Keratinocyte (primary cell): ENCODE data around the gene CD226. TPM values are rescaled to one million over a fixed set of nuclear protein-coding genes. Genes with fewer than 3 reads are reported as not detected.

Experiments used
- DNase-seq: peaks from one replicate; pipeline ENCODE4 v3.0.0-alpha.2; 2011; ENCODE audit warnings: low read depth, missing footprints, low spot score
- FAIRE-seq: peaks from 2 replicates; lab custom pipeline; 2011; peaks lifted over from hg19 to GRCh38; lab: Jason Lieb, UNC
- H2AFZ ChIP-seq: 2 replicates; pipeline ENCODE4 v1.6.0; 2012; ENCODE audit warnings: low read length, control low read depth, inconsistent platforms; ENCODE audit not compliant: control insufficient read depth
- H3K27ac ChIP-seq: 2 replicates; pipeline ENCODE4 v1.5.1; 2011; ENCODE audit warnings: low read length; ENCODE audit not compliant: control insufficient read depth, insufficient read depth
- H3K27me3 ChIP-seq: 3 replicates; pipeline ENCODE4 v1.6.0; 2011; ENCODE audit warnings: low read length; ENCODE audit not compliant: control insufficient read depth, insufficient read depth; ENCODE audit errors: extremely low read depth
- H3K36me3 ChIP-seq, 2 experiments: 2 replicates in 1 of 2; 3 replicates in 1 of 2; pipeline ENCODE4 v1.5.1; 2011; ENCODE audit warnings: low read length in 2 of 2, mild to moderate bottlenecking in 1 of 2; ENCODE audit not compliant: control insufficient read depth in 2 of 2, insufficient read depth in 2 of 2; ENCODE audit errors: extremely low read depth in 1 of 2
- H3K4me1 ChIP-seq: 3 replicates; pipeline ENCODE4 v1.5.1; 2011; ENCODE audit warnings: low read length; ENCODE audit not compliant: control insufficient read depth, insufficient read depth; ENCODE audit errors: extremely low read depth
- H3K4me2 ChIP-seq: 3 replicates; pipeline ENCODE4 v1.6.0; 2011; ENCODE audit warnings: low read depth, low read length; ENCODE audit not compliant: control insufficient read depth, insufficient read depth; ENCODE audit errors: extremely low read depth
- H3K4me3 ChIP-seq, 3 experiments: fragments of 200-600 bp in 1 of 3; sonication (generic) in 1 of 3; 2 replicates in 2 of 3; 3 replicates in 1 of 3; pipeline ENCODE4 v1.5.1; 2011 to 2016; ENCODE audit warnings: low read length in 3 of 3, mild to moderate bottlenecking in 3 of 3, control low read depth in 2 of 3, inconsistent platforms in 1 of 3, low read depth in 1 of 3, mixed read lengths in 1 of 3, mixed run types in 1 of 3, moderate library complexity in 1 of 3; ENCODE audit not compliant: control insufficient read depth in 2 of 3, insufficient read depth in 2 of 3; ENCODE audit errors: extremely low read depth in 1 of 3
- H3K79me2 ChIP-seq: 2 replicates; pipeline ENCODE4 v1.6.0; 2012; ENCODE audit warnings: low read length; ENCODE audit not compliant: control insufficient read depth, insufficient read depth
- H3K9ac ChIP-seq: 3 replicates; pipeline ENCODE4 v1.6.0; 2011; ENCODE audit warnings: low read length; ENCODE audit not compliant: control insufficient read depth, insufficient read depth; ENCODE audit errors: extremely low read depth
- H3K9me1 ChIP-seq: 3 replicates; pipeline ENCODE4 v1.6.0; 2011; ENCODE audit warnings: low read length; ENCODE audit not compliant: control insufficient read depth, insufficient read depth; ENCODE audit errors: extremely low read depth
- H3K9me3 ChIP-seq: 2 replicates; pipeline ENCODE4 v1.5.1; 2012; ENCODE audit warnings: low read depth, low read length; ENCODE audit not compliant: control insufficient read depth
- H4K20me1 ChIP-seq: 3 replicates; pipeline ENCODE4 v1.6.0; 2011; ENCODE audit warnings: low read length; ENCODE audit not compliant: control insufficient read depth, insufficient read depth; ENCODE audit errors: extremely low read depth
- EZH2 ChIP-seq: IDR thresholded peaks from one replicate; pipeline ENCODE4 v1.6.1; 2012; ENCODE audit warnings: inconsistent platforms, mild to moderate bottlenecking, low read length, moderate library complexity
- dilution Hi-C: fragments of 300-500 bp; cut with MboI; formaldehyde crosslinking; loops from one replicate; pipeline ENCODE4 v1.7.0; 2020; ENCODE audit warnings: low sequenced_read_pairs; ENCODE audit not compliant: extremely low pct_ligation_motif_present
- polyA plus RNA-seq, 5 experiments: library from polyadenylated mRNA; depleted of rRNA in 3 of 5; stranded (reverse) in 3 of 5; stranded (forward) in 1 of 5; unstranded in 1 of 5; fragments of >200 nt; gene quantifications; 1 replicate in 1 of 5; 2 replicates in 3 of 5; 3 replicates in 1 of 5; pipeline versions ENCODE4 v1.2.1 to v1.2.3, GENCODE V29; 2011 to 2012; ENCODE audit warnings: missing spikeins in 2 of 5, low read depth in 1 of 5, low replicate concordance in 1 of 5
- TF ChIP-seq, protein P1 (sequence below), 3 experiments: IDR thresholded peaks in 1 of 3; conservative IDR thresholded peaks in 1 of 3; optimal IDR thresholded peaks in 1 of 3; 2 replicates in 2 of 3; 3 replicates in 1 of 3; pipeline versions ENCODE3 to v1.5.1; 2011; ENCODE audit warnings: low read length in 3 of 3, mild to moderate bottlenecking in 3 of 3, moderate library complexity in 2 of 3, control low read depth in 1 of 3, inconsistent platforms in 1 of 3; ENCODE audit not compliant: insufficient read depth in 2 of 3; ENCODE audit errors: extremely low read depth in 1 of 3

Gene CD226
- polyA plus RNA-seq, 1 donor (not counting 4 experiments of a cell fraction or from before 2014, with no cell fraction given) = 1.3 TPM

DNA sequence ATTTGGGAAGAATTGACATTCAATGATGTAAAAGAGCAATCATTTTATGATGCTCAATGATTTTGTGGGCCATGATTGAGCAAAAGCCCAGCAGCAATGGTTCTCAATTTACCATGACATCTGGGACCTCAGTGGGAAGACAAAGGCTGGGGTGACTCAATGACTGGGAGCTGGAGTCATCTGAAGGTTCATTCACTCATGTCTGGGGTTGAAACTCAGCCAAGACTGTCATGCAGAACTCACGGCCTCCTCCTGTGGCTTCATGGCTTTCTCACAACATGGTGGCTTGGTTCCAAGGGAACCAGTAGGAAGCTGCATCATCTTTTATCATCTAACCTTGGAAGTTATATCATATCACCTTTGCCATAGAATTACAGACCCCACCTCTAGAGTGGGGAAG, 45.1 kb upstream of the CD226 start:
- FAIRE-seq = peak; percentile 80
- DNase-seq = peak; percentile 7

DNA sequence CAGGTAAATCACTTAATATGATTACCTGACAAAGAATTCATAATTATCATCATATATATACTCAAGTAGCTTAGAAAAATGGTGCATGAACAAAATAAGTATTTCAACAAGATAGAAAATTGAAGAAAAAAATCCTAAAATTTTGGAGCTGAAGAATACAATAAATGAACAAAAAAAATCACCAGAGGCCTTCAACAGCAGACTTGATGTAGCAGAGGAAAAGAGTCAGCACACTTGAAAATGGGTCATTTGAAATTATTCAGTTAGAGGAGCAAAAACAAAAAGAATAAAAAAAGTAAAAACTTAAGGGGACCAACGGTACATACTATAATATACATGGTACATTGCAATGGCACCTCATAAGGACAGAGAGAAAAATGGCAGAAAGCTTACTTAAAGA, 40.2 kb upstream of the CD226 start:
- Histone ChIP-seq H3K4me3 (no peak overlapping the region), H3K9ac (no peak overlapping the region), H3K9me3 (no peaks in the 10 kb centered on the region), H3K4me1 (no peaks in the 10 kb centered on the region), H3K36me3 (peaks cover 10 to 13% of the 10 kb centered on the region in 2 experiments), H3K27me3 (no peaks in the 10 kb centered on the region), H2AFZ (no peak overlapping the region), H3K79me2 (no peaks in the 10 kb centered on the region), H3K27ac (no peak overlapping the region), H3K4me2 (no peak overlapping the region), H3K9me1 (no peaks in the 10 kb centered on the region), H4K20me1 (no peaks in the 10 kb centered on the region)
- dilution Hi-C loops = no loop called here
- FAIRE-seq (no peak), DNase-seq (no peak)
- TF ChIP-seq EZH2 = no peak
- TF ChIP-seq, protein P1, sequence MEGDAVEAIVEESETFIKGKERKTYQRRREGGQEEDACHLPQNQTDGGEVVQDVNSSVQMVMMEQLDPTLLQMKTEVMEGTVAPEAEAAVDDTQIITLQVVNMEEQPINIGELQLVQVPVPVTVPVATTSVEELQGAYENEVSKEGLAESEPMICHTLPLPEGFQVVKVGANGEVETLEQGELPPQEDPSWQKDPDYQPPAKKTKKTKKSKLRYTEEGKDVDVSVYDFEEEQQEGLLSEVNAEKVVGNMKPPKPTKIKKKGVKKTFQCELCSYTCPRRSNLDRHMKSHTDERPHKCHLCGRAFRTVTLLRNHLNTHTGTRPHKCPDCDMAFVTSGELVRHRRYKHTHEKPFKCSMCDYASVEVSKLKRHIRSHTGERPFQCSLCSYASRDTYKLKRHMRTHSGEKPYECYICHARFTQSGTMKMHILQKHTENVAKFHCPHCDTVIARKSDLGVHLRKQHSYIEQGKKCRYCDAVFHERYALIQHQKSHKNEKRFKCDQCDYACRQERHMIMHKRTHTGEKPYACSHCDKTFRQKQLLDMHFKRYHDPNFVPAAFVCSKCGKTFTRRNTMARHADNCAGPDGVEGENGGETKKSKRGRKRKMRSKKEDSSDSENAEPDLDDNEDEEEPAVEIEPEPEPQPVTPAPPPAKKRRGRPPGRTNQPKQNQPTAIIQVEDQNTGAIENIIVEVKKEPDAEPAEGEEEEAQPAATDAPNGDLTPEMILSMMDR (optimal IDR thresholded peaks at IDR 0.05 in 1 of 3, IDR thresholded peaks at IDR 0.05 in 1 of 3, conservative IDR thresholded peaks at IDR 0.05 in 1 of 3; ENCODE audit: extremely low read depth in 1 of 3, insufficient read depth in 2 of 3, low read length in 3 of 3) = no peak

More for the DNA sequence above, 45.1 kb upstream of the CD226 start:
- no peak overlapping the region for H3K9ac ChIP-seq
- dilution Hi-C loops = no loop called here
- no peak overlapping the region for H3K27ac ChIP-seq
- peaks cover 3 to 5% of the 10 kb centered on the region in 2 experiments for H3K36me3 ChIP-seq
- H3K4me3 ChIP-seq = no peak overlapping the region
- no peak overlapping the region for H3K4me2 ChIP-seq
- no peaks in the 10 kb centered on the region for H4K20me1 ChIP-seq
- H3K4me1 ChIP-seq = no peaks in the 10 kb centered on the region
- H3K9me3 ChIP-seq = no peaks in the 10 kb centered on the region
- H3K27me3 ChIP-seq = no peaks in the 10 kb centered on the region
- H3K79me2 ChIP-seq = no peaks in the 10 kb centered on the region
- no peaks in the 10 kb centered on the region for H3K9me1 ChIP-seq
- no peak overlapping the region for H2AFZ ChIP-seq
- TF ChIP-seq EZH2 = no peak
- TF ChIP-seq, protein P1 (optimal IDR thresholded peaks at IDR 0.05 in 1 of 3, IDR thresholded peaks at IDR 0.05 in 1 of 3, conservative IDR thresholded peaks at IDR 0.05 in 1 of 3; ENCODE audit: extremely low read depth in 1 of 3, insufficient read depth in 2 of 3, low read length in 3 of 3) = no peak
